K562 (cell line): ENCODE measurements around the gene HTRA3. TPM values are rescaled to one million over a fixed set of nuclear protein-coding genes. Genes with fewer than 3 reads are reported as not detected.
A peak's percentile ranks its signal among the peaks of the same experiment; 100 is the strongest.

Source experiments
- ATAC-seq: fragments of 200-7000 bp; cut with Tn5 transposase; 3 replicates; pipeline ENCODE4 v1.9.1; 2020; ENCODE audit warnings: moderate library complexity
- BruUV-seq: library from RNA; stranded (reverse); fragments of 400-500 nt; replicated peaks from 2 replicates; lab custom pipeline; 2021; lab: Mats Ljungman, UMichigan
- CTCF ChIA-PET: fragments of 300-600 bp; formaldehyde crosslinking; extraction: SDS; loops from one replicate; lab custom pipeline; 2021; ENCODE audit warnings: low intra/inter-chr PET ratio; lab: Yijun Ruan, JAX
- POLR2A ChIA-PET: fragments of 300-600, 350-650 bp; sonication (Branson Sonifier 250); formaldehyde crosslinking; extraction: SDS; loops from one replicate; lab custom pipeline; 2021; ENCODE audit warnings: antibody characterized with exemption, inconsistent platforms; lab: Yijun Ruan, JAX
- DNase-seq, 4 experiments: peaks; one replicate each; pipeline versions ENCODE4 v3.0.0 to v3.0.0-alpha.2; 2011 to 2018; ENCODE audit warnings: low spot score in 3 of 4, mixed read lengths in 3 of 4; ENCODE audit errors: extremely low read depth in 1 of 4
- FAIRE-seq: peaks from 2 replicates; lab custom pipeline; 2011; peaks lifted over from hg19 to GRCh38; lab: Jason Lieb, UNC
- H2AFZ ChIP-seq: 2 replicates; pipeline ENCODE4 v1.6.0; 2011; ENCODE audit warnings: low read depth, low read length, control low read depth, inconsistent platforms
- H3K27ac ChIP-seq: fragments of 200-600 bp; 3 replicates; pipeline ENCODE4 v1.8.0; 2011; ENCODE audit warnings: low read depth, mild to moderate bottlenecking, control low read depth, inconsistent platforms, low read length, moderate library complexity, mixed read lengths; ENCODE audit errors: extremely low read depth
- H3K27me3 ChIP-seq, 2 experiments: fragments of 300-600 bp in 1 of 2; 2 replicates in 1 of 2; 3 replicates in 1 of 2; pipeline versions ENCODE4 v1.6.0 to v1.8.0; 2011; ENCODE audit warnings: inconsistent platforms in 2 of 2, low read length in 2 of 2, mild to moderate bottlenecking in 1 of 2, mixed read lengths in 1 of 2, moderate library complexity in 1 of 2; ENCODE audit not compliant: control insufficient read depth in 2 of 2, insufficient read depth in 2 of 2
- H3K36me3 ChIP-seq: fragments of 300-600 bp; 3 replicates; pipeline ENCODE4 v1.8.0; 2011; ENCODE audit warnings: mild to moderate bottlenecking, low read length, inconsistent platforms; ENCODE audit not compliant: control insufficient read depth, insufficient read depth
- H3K4me1 ChIP-seq, 2 experiments: fragments of 200-600 bp in 1 of 2; replicated peaks in 1 of 2; 2 replicates in 1 of 2; 3 replicates in 1 of 2; pipeline versions ENCODE4 v1.5.1 to v1.8.0; 2011; ENCODE audit warnings: inconsistent platforms in 2 of 2, low read length in 2 of 2, mild to moderate bottlenecking in 1 of 2, mixed read lengths in 1 of 2, moderate library complexity in 1 of 2; ENCODE audit not compliant: control insufficient read depth in 2 of 2, insufficient read depth in 2 of 2
- H3K4me2 ChIP-seq: 2 replicates; pipeline ENCODE4 v1.6.1; 2011; ENCODE audit warnings: low read length, control low read depth, inconsistent platforms, mixed read lengths; ENCODE audit not compliant: insufficient read depth
- H3K4me3 ChIP-seq: fragments of 200-600 bp; sonication (generic), shearing (Covaris generic); 2 replicates; pipeline ENCODE4 v1.5.1; 2016; ENCODE audit warnings: control low read depth, inconsistent platforms
- H3K79me2 ChIP-seq: fragments of 200-600 bp; 3 replicates; pipeline ENCODE4 v1.8.0; 2011; ENCODE audit warnings: low read length, inconsistent platforms; ENCODE audit not compliant: control insufficient read depth, insufficient read depth
- H3K9ac ChIP-seq, 2 experiments: 2 replicates each; pipeline versions ENCODE4 v1.6.0 to v1.6.1; 2011; ENCODE audit warnings: low read depth in 2 of 2, low read length in 2 of 2, control low read depth in 1 of 2, inconsistent platforms in 1 of 2, mild to moderate bottlenecking in 1 of 2, mixed read lengths in 1 of 2; ENCODE audit not compliant: insufficient read depth in 1 of 2
- H3K9me1 ChIP-seq: one replicate; pipeline ENCODE4 v1.6.0; 2011; ENCODE audit warnings: inconsistent platforms, mild to moderate bottlenecking, low read length, moderate library complexity; ENCODE audit not compliant: control insufficient read depth, insufficient read depth
- H3K9me3 ChIP-seq: replicated peaks from 2 replicates; pipeline ENCODE4 v1.5.1; 2011; ENCODE audit warnings: low read depth, low read length, inconsistent platforms; ENCODE audit not compliant: control insufficient read depth, insufficient read depth
- H4K20me1 ChIP-seq: replicated peaks from 2 replicates; pipeline ENCODE4 v1.6.1; 2011; ENCODE audit warnings: low read length, inconsistent platforms, mixed read lengths; ENCODE audit not compliant: control insufficient read depth, insufficient read depth
- HNRNPK ChIP-seq: fragments of 200-400 bp; formaldehyde crosslinking; IDR thresholded peaks from one replicate; pipeline ENCODE4 v1.6.1; 2018; ENCODE audit warnings: mild to moderate bottlenecking, low read depth, low read length; ENCODE audit not compliant: poor library complexity, severe bottlenecking
- NCOA1 ChIP-seq: fragments of 450-650 bp; IDR thresholded peaks from 2 replicates; pipeline ENCODE4 v1.6.1; 2016; ENCODE audit warnings: low read depth
- REST ChIP-seq, 2 experiments: fragments of 450-650 bp; formaldehyde crosslinking in 1 of 2; IDR thresholded peaks; 2 replicates each; pipeline versions ENCODE4 v1.4.0 to v1.6.1; 2014 to 2020; ENCODE audit warnings: mild to moderate bottlenecking in 2 of 2, borderline replicate concordance in 1 of 2, low read depth in 1 of 2
- RUNX1 ChIP-seq: sonication (generic); IDR thresholded peaks from 2 replicates; pipeline ENCODE4 v1.6.1; 2016; ENCODE audit warnings: antibody characterized with exemption, low read depth
- SRSF1 ChIP-seq: fragments of 200-400 bp; formaldehyde crosslinking; IDR thresholded peaks from 2 replicates; pipeline ENCODE4 v1.6.1; 2017; ENCODE audit warnings: mild to moderate bottlenecking, low read depth, low read length, moderate library complexity
- WGBS: fragments of 100-300 bp; shearing (Covaris generic); methylation state at CpG from one replicate; pipeline ENCODE4 v1.1.6; 2016; ENCODE audit warnings: low coverage, mixed read lengths; ENCODE audit not compliant: insufficient coverage; ENCODE audit errors: missing lambda C conversion rate; 5-methylcytosine and 5-hydroxymethylcytosine counted together
- in situ Hi-C: fragments of 300-500 bp; cut with MboI; formaldehyde crosslinking; loops from 4 replicates; pipeline ENCODE4 v1.15.0; 2018; ENCODE audit warnings: inconsistent platforms, mixed read lengths
- intact Hi-C: fragments of 100-400 bp; cut with micrococcal nuclease; formaldehyde crosslinking; loops from 2 replicates; pipeline ENCODE4 v1.14.2; 2022
- polyA plus RNA-seq, 8 experiments: library from polyadenylated mRNA; depleted of rRNA in 4 of 8; stranded (reverse) in 5 of 8; unstranded in 3 of 8; fragments of >200 nt; fragmentation: Nextera tagmentation in 2 of 8; fragmentation: Illumina TruSeq in 1 of 8; extraction: Ambion mirVana in 2 of 8; extraction: Trizol in 1 of 8; gene quantifications; 2 replicates each; pipeline versions ENCODE4 v1.2.1 to v1.2.3, GENCODE V29; 2011 to 2014; ENCODE audit warnings: inconsistent platforms in 1 of 8, missing spikeins in 1 of 8
- total RNA-seq, 7 experiments: library from RNA; depleted of rRNA in 6 of 7; stranded (reverse); fragments of >200 nt in 6 of 7; fragmentation: Illumina TruSeq in 2 of 7; extraction: Trizol in 2 of 7; gene quantifications; 2 replicates each; pipeline versions ENCODE4 v1.2.1 to v1.2.3, GENCODE V29; 2011 to 2021; ENCODE audit warnings: low replicate concordance in 1 of 7
- TF ChIP-seq, protein P1 (sequence below), 2 experiments: IDR thresholded peaks; 2 replicates each; pipeline ENCODE4 v1.6.1; 2011; ENCODE audit warnings: borderline replicate concordance in 1 of 2, control low read depth in 1 of 2, low read depth in 1 of 2, low read length in 1 of 2, mild to moderate bottlenecking in 1 of 2, mixed read lengths in 1 of 2, moderate library complexity in 1 of 2; ENCODE audit not compliant: insufficient read depth in 1 of 2, insufficient read length in 1 of 2, poor library complexity in 1 of 2, severe bottlenecking in 1 of 2; ENCODE audit errors: extremely low read depth in 1 of 2

Gene HTRA3
- total and polyA plus RNA-seq, 9 of the 15 experiments (the other 6 are each of a cell fraction or from before 2014, with no cell fraction given), result 0.04 TPM; not detected in 8

- Histone ChIP-seq H3K36me3 (no peaks in the 10 kb centered on the region), H2AFZ (no peak overlapping the region), H3K9me1 (no peaks in the 10 kb centered on the region), H3K27ac (no peak overlapping the region), H3K4me2 (no peak overlapping the region), H3K27me3 (peaks cover 0 to 8% of the 10 kb centered on the region in 2 experiments; a peak in 1 of 5 replicates), H3K4me3 (no peak overlapping the region), H4K20me1 (0 out of 2 replicates have a peak, but pooled peaks cover 3% of the 10 kb centered on the region), H3K9me3 (no peaks in the 10 kb centered on the region; the same call in 1 of the 2 replicates), H3K79me2 (no peaks in the 10 kb centered on the region), H3K4me1 (peaks cover 22 to 70% of the 10 kb centered on the region in 2 experiments; a peak in 4 of 5 replicates), H3K9ac (no peak overlapping the region)
- no peak for ATAC-seq
- DNase-seq, result no peak
- ChIA-PET POLR2A (interaction anchor here (0.8 to 2.0 kb wide), 3 partner anchors 13 to 54 kb away, joined by 3 to 6 read pairs (median 6); no protein-coding TSS in a partner anchor), CTCF (no interaction called here)
- no TSS peak for BruUV-seq
- no peak for FAIRE-seq
- no peak for TF ChIP-seq NCOA1
- TF ChIP-seq REST (IDR thresholded peaks at IDR 0.05; ENCODE audit: borderline replicate concordance), result 0 out of 2 replicates have a peak, but pooled peaks have one; percentile 25
- no peak for TF ChIP-seq REST (CRISPR knock-in tag; IDR thresholded peaks at IDR 0.05; ENCODE audit: low read depth)
- TF ChIP-seq, protein P1, sequence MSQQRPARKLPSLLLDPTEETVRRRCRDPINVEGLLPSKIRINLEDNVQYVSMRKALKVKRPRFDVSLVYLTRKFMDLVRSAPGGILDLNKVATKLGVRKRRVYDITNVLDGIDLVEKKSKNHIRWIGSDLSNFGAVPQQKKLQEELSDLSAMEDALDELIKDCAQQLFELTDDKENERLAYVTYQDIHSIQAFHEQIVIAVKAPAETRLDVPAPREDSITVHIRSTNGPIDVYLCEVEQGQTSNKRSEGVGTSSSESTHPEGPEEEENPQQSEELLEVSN (IDR thresholded peaks at IDR 0.05; ENCODE audit: borderline replicate concordance in 1 of 2, extremely low read depth in 1 of 2, insufficient read depth in 1 of 2, insufficient read length in 1 of 2, low read depth in 1 of 2, low read length in 1 of 2, poor library complexity in 1 of 2, severe bottlenecking in 1 of 2), result no peak
- TF ChIP-seq RUNX1, result no peak
- TF ChIP-seq HNRNPK, result no peak
- no peak for TF ChIP-seq SRSF1
- in situ Hi-C loops (no loop called here), intact Hi-C loops (loop anchor here (10.0 kb wide), 1 partner anchor 62 kb away; no protein-coding TSS in a partner anchor)
- 68% methylated on average over 11 of the region's 11 CpGs for WGBS
These were observed 37.6 kb downstream of the HTRA3 start for GRCh38 chr4:8307121-8307520.
